Measurements from ENCODE around the gene P2RY12. TPM values are rescaled to one million over a fixed set of nuclear protein-coding genes. Genes with fewer than 3 reads are reported as not detected.

Gene P2RY12
- total and polyA plus RNA-seq, 2 of the 8 experiments (the other 6 are each of a cell fraction or from before 2014, with no cell fraction given): not detected

- no peak for TF ChIP-seq CHD7 (IDR thresholded peaks at IDR 0.05; ENCODE audit: insufficient replicate concordance, low read length)
- TF ChIP-seq TBP (IDR thresholded peaks at IDR 0.05; ENCODE audit: low read depth, low read length): no peak
These were observed 32.9 kb downstream of the P2RY12 start (continued) for GRCh38 chr3:151351648-151352047.

Data from H1 (cell line).